Fibroblast of the aortic adventitia (primary cell): Measurements from ENCODE around the gene KCNQ1. TPM values are rescaled to one million over a fixed set of nuclear protein-coding genes. Genes with fewer than 3 reads are reported as not detected.

Experiments
- DNase-seq: peaks from one replicate; pipeline ENCODE4 v3.0.0-alpha.2; 2010; ENCODE audit warnings: low read depth
- H3K4me3 ChIP-seq: 2 replicates; pipeline ENCODE4 v1.5.1; 2011; ENCODE audit warnings: low read depth, mild to moderate bottlenecking, control low read depth, low read length, moderate library complexity
- CTCF ChIP-seq: IDR thresholded peaks from 2 replicates; pipeline ENCODE4 v1.5.1; 2011; ENCODE audit warnings: mild to moderate bottlenecking, low read length, control low read depth, inconsistent platforms; ENCODE audit not compliant: insufficient read depth
- total RNA-seq: library from RNA; depleted of rRNA; stranded (reverse); fragments of >200 nt; gene quantifications from 2 replicates; pipeline ENCODE4 v1.2.3, GENCODE V29; 2012; ENCODE audit warnings: low replicate concordance

KCNQ1 gene
- total RNA-seq, 1 donor: not detected

GRCh38 chr11:2567026-2567671, 122.3 kb downstream of the KCNQ1 start:
- TF ChIP-seq CTCF: no peak
- no peak overlapping the region for H3K4me3 ChIP-seq
- DNase-seq: no peak

GRCh38 chr11:2569321-2569721, 124.5 kb downstream of the KCNQ1 start:
- TF ChIP-seq CTCF: no peak
- no peak for DNase-seq
- no peak overlapping the region for H3K4me3 ChIP-seq

GRCh38 chr11:2569731-2570210, 125.0 kb downstream of the KCNQ1 start:
- DNase-seq: no peak
- TF ChIP-seq CTCF: no peak
- H3K4me3 ChIP-seq: no peak overlapping the region

GRCh38 chr11:2570211-2570811, 125.5 kb downstream of the KCNQ1 start:
- no peak for DNase-seq
- TF ChIP-seq CTCF: no peak

GRCh38 chr11:2570841-2571597, 126.2 kb downstream of the KCNQ1 start:
- H3K4me3 ChIP-seq: no peak overlapping the region
- no peak for TF ChIP-seq CTCF
- DNase-seq: no peak

More at GRCh38 chr11:2570211-2570811, 125.5 kb downstream of the KCNQ1 start:
- H3K4me3 ChIP-seq: no peak overlapping the region

GRCh38 chr11:2571598-2572281, 126.9 kb downstream of the KCNQ1 start:
- no peak overlapping the region for H3K4me3 ChIP-seq
- no peak for TF ChIP-seq CTCF
- DNase-seq: no peak
